HL-60 (cell line): ENCODE measurements around the gene TTC34.

Source experiments
- GABPA ChIP-seq: IDR thresholded peaks from 2 replicates; pipeline ENCODE4 v1.6.1; 2012; ENCODE audit warnings: low read depth
- POLR2AphosphoS5 ChIP-seq: IDR thresholded peaks from 2 replicates; pipeline ENCODE4 v1.6.1; 2012; ENCODE audit warnings: low read depth
- REST ChIP-seq: IDR thresholded peaks from 2 replicates; pipeline ENCODE4 v1.6.1; 2012; ENCODE audit warnings: low read depth; ENCODE audit not compliant: insufficient replicate concordance
- TF ChIP-seq, protein P1 (sequence below): IDR thresholded peaks from one replicate; pipeline ENCODE4 v1.5.1; 2011; ENCODE audit warnings: low read length, control low read depth, inconsistent platforms; ENCODE audit not compliant: insufficient read depth

DNA sequence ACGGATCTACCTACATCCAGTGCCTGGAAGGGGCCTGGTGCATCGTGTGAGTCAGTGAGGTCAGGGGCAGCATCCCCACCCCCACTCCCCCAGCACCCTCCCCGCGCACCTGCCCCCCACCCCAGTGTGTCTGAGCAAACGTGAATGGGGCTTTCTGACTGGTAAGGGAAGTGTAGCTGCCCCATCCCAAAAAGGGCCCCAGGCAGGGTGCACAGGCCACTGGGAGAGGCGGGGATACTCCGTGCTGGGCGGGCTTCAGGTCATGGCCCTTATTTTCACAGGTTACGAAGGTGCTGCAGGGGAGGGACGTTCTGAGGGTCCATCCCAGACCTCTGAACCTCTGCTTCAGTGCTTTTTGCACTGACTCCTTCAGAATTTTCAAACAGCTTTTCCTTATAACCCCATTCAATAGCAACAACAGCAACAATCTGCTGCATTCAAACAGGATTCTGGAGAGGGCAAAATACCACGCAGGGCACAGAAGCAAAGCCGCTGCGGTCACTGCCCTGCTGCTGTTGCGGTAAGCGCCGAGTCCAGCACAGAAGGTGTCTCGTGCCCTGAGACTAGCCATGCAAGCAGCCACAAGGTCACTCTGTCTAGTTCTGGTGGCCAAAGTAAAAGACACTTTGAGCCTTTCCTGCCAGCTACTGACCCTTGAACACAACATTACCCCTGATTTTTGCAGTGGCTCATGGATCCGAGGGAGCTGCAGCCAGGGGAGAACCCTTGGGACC is 10.3 kb downstream of the TTC34 start:
- TF ChIP-seq, protein P1, sequence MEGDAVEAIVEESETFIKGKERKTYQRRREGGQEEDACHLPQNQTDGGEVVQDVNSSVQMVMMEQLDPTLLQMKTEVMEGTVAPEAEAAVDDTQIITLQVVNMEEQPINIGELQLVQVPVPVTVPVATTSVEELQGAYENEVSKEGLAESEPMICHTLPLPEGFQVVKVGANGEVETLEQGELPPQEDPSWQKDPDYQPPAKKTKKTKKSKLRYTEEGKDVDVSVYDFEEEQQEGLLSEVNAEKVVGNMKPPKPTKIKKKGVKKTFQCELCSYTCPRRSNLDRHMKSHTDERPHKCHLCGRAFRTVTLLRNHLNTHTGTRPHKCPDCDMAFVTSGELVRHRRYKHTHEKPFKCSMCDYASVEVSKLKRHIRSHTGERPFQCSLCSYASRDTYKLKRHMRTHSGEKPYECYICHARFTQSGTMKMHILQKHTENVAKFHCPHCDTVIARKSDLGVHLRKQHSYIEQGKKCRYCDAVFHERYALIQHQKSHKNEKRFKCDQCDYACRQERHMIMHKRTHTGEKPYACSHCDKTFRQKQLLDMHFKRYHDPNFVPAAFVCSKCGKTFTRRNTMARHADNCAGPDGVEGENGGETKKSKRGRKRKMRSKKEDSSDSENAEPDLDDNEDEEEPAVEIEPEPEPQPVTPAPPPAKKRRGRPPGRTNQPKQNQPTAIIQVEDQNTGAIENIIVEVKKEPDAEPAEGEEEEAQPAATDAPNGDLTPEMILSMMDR, result no peak
- TF ChIP-seq GABPA (no peak), POLR2AphosphoS5 (no peak), REST (no peak)
